ENCODE results near the gene MSANTD3. TPM values are rescaled to one million over a fixed set of nuclear protein-coding genes. Genes with fewer than 3 reads are reported as not detected.

The MSANTD3 gene
- total and polyA plus RNA-seq, 9 of the 15 experiments (the other 6 are each of a cell fraction or from before 2014, with no cell fraction given) = 9.4 to 28.7 (median 22.3) TPM

DNA sequence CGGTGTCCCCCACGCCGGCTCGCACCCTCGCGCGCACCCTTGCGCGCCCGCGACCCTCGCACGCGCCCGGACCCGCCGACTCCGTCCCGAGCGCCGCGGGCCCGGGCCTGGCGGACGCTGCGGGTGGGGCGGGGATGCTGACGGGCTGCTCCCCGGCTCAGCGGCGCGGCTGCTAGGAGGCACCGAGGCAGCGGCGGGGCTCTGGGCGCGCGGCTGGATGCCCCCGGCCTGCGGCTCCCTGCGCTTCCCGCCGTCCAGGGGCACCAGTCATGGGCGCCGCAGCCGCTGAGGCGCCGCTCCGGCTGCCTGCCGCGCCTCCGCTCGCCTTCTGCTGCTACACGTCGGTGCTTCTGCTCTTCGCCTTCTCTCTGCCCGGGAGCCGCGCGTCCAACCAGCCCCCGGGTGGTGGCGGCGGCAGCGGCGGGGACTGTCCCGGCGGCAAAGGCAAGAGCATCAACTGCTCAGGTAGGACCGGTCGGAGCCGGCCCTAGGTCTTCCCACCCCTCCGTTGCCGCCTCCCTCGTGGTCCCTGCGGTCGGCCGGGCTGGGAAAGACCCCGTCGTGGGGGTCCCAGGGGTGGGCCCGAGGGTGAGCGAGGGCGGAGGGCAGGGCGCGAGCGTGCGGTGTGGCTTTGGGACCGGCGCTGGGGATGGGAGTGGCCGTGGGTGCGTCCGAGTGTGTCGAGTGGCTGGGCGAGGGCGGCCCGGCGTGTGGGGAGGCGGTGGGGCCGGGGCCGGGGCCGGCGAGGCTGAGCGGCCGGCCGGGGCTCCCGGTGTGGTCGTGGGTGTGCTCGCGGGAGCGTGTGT, 46.5 kb downstream of the MSANTD3 start:
- CTCF ChIA-PET (ENCODE audit: low intra/inter-chr PET ratio) = interaction anchor here (0.6 kb wide), 1 partner anchor 14 kb away, joined by 3 read pairs; no protein-coding TSS in a partner anchor
- peak; percentile 78 for ATAC-seq
- Histone ChIP-seq H3K36me3 (ENCODE audit: control insufficient read depth, insufficient read depth, low read length) (no peaks in the 10 kb centered on the region), H2AFZ (ENCODE audit: low read depth, low read length) (peak overlapping the region; percentile 77), H3K27me3 (ENCODE audit: control insufficient read depth in 2 of 2, insufficient read depth in 2 of 2, low read length in 2 of 2) (peaks cover 0 to 10% of the 10 kb centered on the region in 2 experiments; a peak in 4 of 5 replicates), H3K79me2 (ENCODE audit: control insufficient read depth, insufficient read depth, low read length) (no peaks in the 10 kb centered on the region), H3K4me1 (replicated peaks in 1 of 2; ENCODE audit: control insufficient read depth in 2 of 2, insufficient read depth in 2 of 2, low read length in 2 of 2) (peaks cover 6 to 17% of the 10 kb centered on the region in 2 experiments; a peak in 4 of 5 replicates), H3K4me3 (peak overlapping the region; percentile 43), H4K20me1 (replicated peaks; ENCODE audit: control insufficient read depth, insufficient read depth, low read length) (no peaks in the 10 kb centered on the region), H3K4me2 (ENCODE audit: insufficient read depth, low read length) (peak overlapping the region; percentile 46), H3K9me1 (ENCODE audit: control insufficient read depth, insufficient read depth, low read length) (no peaks in the 10 kb centered on the region), H3K27ac (ENCODE audit: extremely low read depth, low read depth, low read length) (no peak overlapping the region), H3K9ac (ENCODE audit: insufficient read depth in 1 of 2, low read depth in 2 of 2, low read length in 2 of 2) (peak overlapping the region in 1 of 2 experiments; percentile 87; a peak in 2 of 4 replicates), H3K9me3 (replicated peaks; ENCODE audit: control insufficient read depth, insufficient read depth, low read depth, low read length) (no peaks in the 10 kb centered on the region; the same call in 1 of the 2 replicates)
- DNase-seq (ENCODE audit: extremely low read depth in 1 of 4, low spot score in 3 of 4) = peak; percentile 46 to 57 (median 51)
- BruUV-seq (replicated peaks) = no TSS peak
- in situ Hi-C loops (cut with MboI) = no loop called here
- FAIRE-seq = no peak
- POLR2A ChIA-PET = interaction anchor here (0.7 kb wide), 1 partner anchor 383 kb away, joined by 3 read pairs; no protein-coding TSS in a partner anchor
- 1% methylated on average over 51 of the region's 108 CpGs for WGBS (ENCODE audit: insufficient coverage, low coverage, missing lambda C conversion rate)
- intact Hi-C loops (cut with micrococcal nuclease) = no loop called here
- TF ChIP-seq CCAR2 (IDR thresholded peaks at IDR 0.05; ENCODE audit: low read depth, low read length) = no peak
- TF ChIP-seq ZNF780A (CRISPR knock-in tag; IDR thresholded peaks at IDR 0.05) = no peak
- TF ChIP-seq, protein P1, sequence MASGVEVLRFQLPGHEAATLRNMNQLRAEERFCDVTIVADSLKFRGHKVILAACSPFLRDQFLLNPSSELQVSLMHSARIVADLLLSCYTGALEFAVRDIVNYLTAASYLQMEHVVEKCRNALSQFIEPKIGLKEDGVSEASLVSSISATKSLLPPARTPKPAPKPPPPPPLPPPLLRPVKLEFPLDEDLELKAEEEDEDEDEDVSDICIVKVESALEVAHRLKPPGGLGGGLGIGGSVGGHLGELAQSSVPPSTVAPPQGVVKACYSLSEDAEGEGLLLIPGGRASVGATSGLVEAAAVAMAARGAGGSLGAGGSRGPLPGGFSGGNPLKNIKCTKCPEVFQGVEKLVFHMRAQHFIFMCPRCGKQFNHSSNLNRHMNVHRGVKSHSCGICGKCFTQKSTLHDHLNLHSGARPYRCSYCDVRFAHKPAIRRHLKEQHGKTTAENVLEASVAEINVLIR (CRISPR knock-in tag; IDR thresholded peaks at IDR 0.05) = no peak
- TF ChIP-seq, protein P2, sequence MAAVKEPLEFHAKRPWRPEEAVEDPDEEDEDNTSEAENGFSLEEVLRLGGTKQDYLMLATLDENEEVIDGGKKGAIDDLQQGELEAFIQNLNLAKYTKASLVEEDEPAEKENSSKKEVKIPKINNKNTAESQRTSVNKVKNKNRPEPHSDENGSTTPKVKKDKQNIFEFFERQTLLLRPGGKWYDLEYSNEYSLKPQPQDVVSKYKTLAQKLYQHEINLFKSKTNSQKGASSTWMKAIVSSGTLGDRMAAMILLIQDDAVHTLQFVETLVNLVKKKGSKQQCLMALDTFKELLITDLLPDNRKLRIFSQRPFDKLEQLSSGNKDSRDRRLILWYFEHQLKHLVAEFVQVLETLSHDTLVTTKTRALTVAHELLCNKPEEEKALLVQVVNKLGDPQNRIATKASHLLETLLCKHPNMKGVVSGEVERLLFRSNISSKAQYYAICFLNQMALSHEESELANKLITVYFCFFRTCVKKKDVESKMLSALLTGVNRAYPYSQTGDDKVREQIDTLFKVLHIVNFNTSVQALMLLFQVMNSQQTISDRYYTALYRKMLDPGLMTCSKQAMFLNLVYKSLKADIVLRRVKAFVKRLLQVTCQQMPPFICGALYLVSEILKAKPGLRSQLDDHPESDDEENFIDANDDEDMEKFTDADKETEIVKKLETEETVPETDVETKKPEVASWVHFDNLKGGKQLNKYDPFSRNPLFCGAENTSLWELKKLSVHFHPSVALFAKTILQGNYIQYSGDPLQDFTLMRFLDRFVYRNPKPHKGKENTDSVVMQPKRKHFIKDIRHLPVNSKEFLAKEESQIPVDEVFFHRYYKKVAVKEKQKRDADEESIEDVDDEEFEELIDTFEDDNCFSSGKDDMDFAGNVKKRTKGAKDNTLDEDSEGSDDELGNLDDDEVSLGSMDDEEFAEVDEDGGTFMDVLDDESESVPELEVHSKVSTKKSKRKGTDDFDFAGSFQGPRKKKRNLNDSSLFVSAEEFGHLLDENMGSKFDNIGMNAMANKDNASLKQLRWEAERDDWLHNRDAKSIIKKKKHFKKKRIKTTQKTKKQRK (IDR thresholded peaks at IDR 0.05; ENCODE audit: borderline replicate concordance, low read depth, low read length) = no peak
- no peak for TF ChIP-seq BRD9 (IDR thresholded peaks at IDR 0.05; ENCODE audit: low read depth, partially characterized antibody)
- TF ChIP-seq U2AF2 (optimal IDR thresholded peaks at IDR 0.05; ENCODE audit: low read depth, low read length) = no peak
- peak in 1 of 2 experiments; percentile 33; a peak in 1 of 4 replicates for TF ChIP-seq MAZ (CRISPR knock-in tag; conservative IDR thresholded peaks at IDR 0.05 in 1 of 2, IDR thresholded peaks at IDR 0.05 in 1 of 2)
- TF ChIP-seq ZNF347 (CRISPR knock-in tag; IDR thresholded peaks at IDR 0.05; ENCODE audit: low read depth) = no peak
- TF ChIP-seq GABPB1 (CRISPR knock-in tag; IDR thresholded peaks at IDR 0.05) = 0 out of 2 replicates have a peak, but pooled peaks have one; percentile 46
- TF ChIP-seq TCF7 (IDR thresholded peaks at IDR 0.05; ENCODE audit: borderline replicate concordance) = no peak
- no peak for TF ChIP-seq FOS (IDR thresholded peaks at IDR 0.05; ENCODE audit: extremely low read depth, insufficient read length)
- TF ChIP-seq ZNF707 (CRISPR knock-in tag; conservative IDR thresholded peaks at IDR 0.05) = no peak
- TF ChIP-seq, protein P3, sequence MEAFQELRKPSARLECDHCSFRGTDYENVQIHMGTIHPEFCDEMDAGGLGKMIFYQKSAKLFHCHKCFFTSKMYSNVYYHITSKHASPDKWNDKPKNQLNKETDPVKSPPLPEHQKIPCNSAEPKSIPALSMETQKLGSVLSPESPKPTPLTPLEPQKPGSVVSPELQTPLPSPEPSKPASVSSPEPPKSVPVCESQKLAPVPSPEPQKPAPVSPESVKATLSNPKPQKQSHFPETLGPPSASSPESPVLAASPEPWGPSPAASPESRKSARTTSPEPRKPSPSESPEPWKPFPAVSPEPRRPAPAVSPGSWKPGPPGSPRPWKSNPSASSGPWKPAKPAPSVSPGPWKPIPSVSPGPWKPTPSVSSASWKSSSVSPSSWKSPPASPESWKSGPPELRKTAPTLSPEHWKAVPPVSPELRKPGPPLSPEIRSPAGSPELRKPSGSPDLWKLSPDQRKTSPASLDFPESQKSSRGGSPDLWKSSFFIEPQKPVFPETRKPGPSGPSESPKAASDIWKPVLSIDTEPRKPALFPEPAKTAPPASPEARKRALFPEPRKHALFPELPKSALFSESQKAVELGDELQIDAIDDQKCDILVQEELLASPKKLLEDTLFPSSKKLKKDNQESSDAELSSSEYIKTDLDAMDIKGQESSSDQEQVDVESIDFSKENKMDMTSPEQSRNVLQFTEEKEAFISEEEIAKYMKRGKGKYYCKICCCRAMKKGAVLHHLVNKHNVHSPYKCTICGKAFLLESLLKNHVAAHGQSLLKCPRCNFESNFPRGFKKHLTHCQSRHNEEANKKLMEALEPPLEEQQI (IDR thresholded peaks at IDR 0.05) = no peak

Data from K562 (cell line).